ENCODE data around the gene NBPF12.
"Not testable (repeated sequence)": the region's sequence is repeated elsewhere in the genome, so short reads cannot be mapped to it uniquely, and the experiment has no call there.

Gene NBPF12

DNA sequence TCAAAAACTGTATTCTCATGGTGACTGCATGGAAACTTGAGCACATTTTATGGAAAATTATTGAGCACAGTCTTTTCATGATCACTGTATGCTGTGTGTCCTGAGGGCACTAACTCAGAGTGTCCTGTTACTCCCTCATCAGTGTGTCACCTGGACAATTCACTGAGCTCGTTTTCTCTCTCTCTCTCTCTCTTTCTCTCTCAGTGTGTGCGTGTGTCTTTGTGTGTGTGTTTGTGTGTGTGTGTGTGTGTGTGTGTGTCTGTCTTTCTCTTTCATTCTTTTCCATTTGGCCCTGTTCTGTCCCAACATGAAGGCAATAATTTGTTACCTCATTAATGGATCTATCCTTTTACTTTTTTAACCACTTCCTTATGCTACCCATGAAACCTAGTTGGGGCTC is 49.4 kb downstream of the NBPF12 start:
- not testable (repeated sequence) for DNase-seq

- not testable (repeated sequence) for DNase-seq
Measured at GRCh38 chr1:146989455-146989854, 51.3 kb downstream of the NBPF12 start.

DNA sequence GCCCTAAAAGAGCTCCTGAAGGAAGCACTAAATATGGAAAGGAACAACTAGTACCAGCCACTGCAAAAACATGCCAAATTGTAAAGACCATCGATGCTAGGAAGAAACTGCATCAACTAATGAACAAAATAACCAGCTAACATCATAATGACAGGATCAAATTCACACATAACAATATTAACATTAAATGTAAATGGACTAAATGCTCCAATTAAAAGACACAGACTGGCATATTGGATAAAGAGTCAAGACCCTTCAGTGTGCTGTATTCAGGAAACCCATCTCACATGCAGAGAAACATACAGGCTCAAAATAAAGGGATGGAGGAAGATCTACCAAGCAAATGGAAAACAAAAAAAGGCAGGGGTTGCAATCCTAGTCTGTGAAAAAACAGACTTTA is 70.4 kb downstream of the NBPF12 start:
- not testable (repeated sequence) for DNase-seq

DNA sequence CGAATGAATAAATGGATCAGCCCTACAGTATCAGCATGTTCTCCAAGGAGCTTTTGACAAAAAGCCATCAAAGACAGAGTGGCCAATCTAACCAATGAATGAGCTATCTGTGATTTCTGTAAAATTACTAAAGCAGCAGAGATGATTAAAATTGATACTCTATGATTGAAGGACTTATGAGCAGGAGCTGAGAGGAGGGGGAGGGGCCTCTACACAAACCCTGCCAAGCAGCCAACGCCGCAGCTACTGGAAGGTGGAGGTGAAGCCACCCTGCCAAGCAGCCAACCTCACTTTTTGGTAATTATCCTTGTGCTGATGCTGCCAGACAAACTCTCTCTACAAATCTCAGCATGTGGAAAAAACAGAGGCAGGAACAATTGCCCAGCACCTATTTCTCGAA is 88.9 kb downstream of the NBPF12 start:
- not testable (repeated sequence) for DNase-seq

GRCh38 chr1:147030066-147030653 is 92.0 kb downstream of the NBPF12 start:
- DNase-seq, result not testable (repeated sequence)

- DNase-seq, result no peak
Measured at GRCh38 chr1:147039916-147040315, 101.8 kb downstream of the NBPF12 start.

DNA sequence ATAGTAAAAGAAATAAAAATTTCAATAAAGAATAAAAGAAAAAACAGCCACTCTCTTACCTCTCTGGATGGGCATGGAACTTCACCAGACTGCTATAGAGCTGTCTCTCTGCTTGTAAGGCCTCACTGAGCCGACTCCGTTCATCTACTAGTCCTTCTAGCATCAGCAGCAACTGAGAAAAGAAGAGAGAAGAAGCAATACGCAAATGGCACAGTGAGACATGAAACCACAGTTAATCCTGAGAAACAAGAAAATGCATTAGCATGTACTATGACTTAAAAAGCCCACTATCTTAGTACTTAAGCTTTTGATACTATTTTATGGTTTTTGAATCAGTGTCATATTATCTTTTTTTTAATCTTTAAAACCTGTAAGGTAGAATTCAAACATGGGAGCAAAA is 104.8 kb downstream of the NBPF12 start:
- not testable (repeated sequence) for DNase-seq

- DNase-seq, result peak; percentile 59
Measured at GRCh38 chr1:147044511-147044910, 106.4 kb downstream of the NBPF12 start.

Data from GF-D8 (cell line).